Panc1 (cell line): ENCODE data around the gene PPP1R3F.

Experiments used
- CTCF ChIP-seq: fragments of 450-650 bp; IDR thresholded peaks from 2 replicates; pipeline ENCODE4 v1.5.1; 2017; ENCODE audit warnings: mild to moderate bottlenecking
- POLR2AphosphoS5 ChIP-seq: IDR thresholded peaks from 2 replicates; pipeline ENCODE4 v1.6.1; 2012; ENCODE audit warnings: mild to moderate bottlenecking, low read depth, low read length, moderate library complexity

GRCh38 chrX:49284212-49284611 is 14.6 kb downstream of the PPP1R3F start:
- TF ChIP-seq CTCF (no peak), POLR2AphosphoS5 (no peak)
